Trophoblast cell (in vitro differentiated cells and primary cell): Measurements from ENCODE around the gene SCAPER.

ENCODE experiments used
- DNase-seq, 2 donors: peaks; one replicate each; pipeline ENCODE4 v3.0.0-alpha.2; 2016
- H2AFZ ChIP-seq: 2 replicates; pipeline ENCODE4 v1.6.1; 2013; ENCODE audit warnings: low read length, moderate library complexity, mild to moderate bottlenecking; ENCODE audit not compliant: insufficient read depth, poor library complexity
- H2AK5ac ChIP-seq: 2 replicates; pipeline ENCODE4 v1.6.1; 2013; ENCODE audit warnings: mild to moderate bottlenecking, low read length
- H2BK120ac ChIP-seq: 2 replicates; pipeline ENCODE4 v1.6.1; 2013; ENCODE audit warnings: low read length, mild to moderate bottlenecking, moderate library complexity; ENCODE audit not compliant: insufficient read depth, poor library complexity
- H2BK12ac ChIP-seq: 2 replicates; pipeline ENCODE4 v1.6.1; 2013; ENCODE audit warnings: mild to moderate bottlenecking, low read length, moderate library complexity
- H2BK5ac ChIP-seq: 2 replicates; pipeline ENCODE4 v1.6.1; 2013; ENCODE audit warnings: low read length, low read depth, moderate library complexity, mild to moderate bottlenecking; ENCODE audit not compliant: poor library complexity
- H3K14ac ChIP-seq: 2 replicates; pipeline ENCODE4 v1.6.1; 2013; ENCODE audit warnings: mild to moderate bottlenecking, low read length
- H3K18ac ChIP-seq: 2 replicates; pipeline ENCODE4 v1.6.1; 2013; ENCODE audit warnings: mild to moderate bottlenecking, low read length
- H3K23ac ChIP-seq: 2 replicates; pipeline ENCODE4 v1.6.1; 2013; ENCODE audit warnings: low read length
- H3K27ac ChIP-seq: 2 replicates; pipeline ENCODE4 v1.5.1; 2013; ENCODE audit warnings: low read depth, mild to moderate bottlenecking, inconsistent platforms, low read length, moderate library complexity
- H3K27me3 ChIP-seq: 2 replicates; pipeline ENCODE4 v1.6.1; 2013; ENCODE audit warnings: inconsistent platforms, mild to moderate bottlenecking, low read length, moderate library complexity; ENCODE audit not compliant: insufficient read depth
- H3K36me3 ChIP-seq, 2 experiments: 1 replicate in 1 of 2; 2 replicates in 1 of 2; pipeline ENCODE4 v1.6.1; 2013; ENCODE audit warnings: low read length in 2 of 2, mild to moderate bottlenecking in 2 of 2, moderate library complexity in 1 of 2; ENCODE audit not compliant: insufficient read depth in 2 of 2, control insufficient read depth in 1 of 2
- H3K4ac ChIP-seq: 2 replicates; pipeline ENCODE4 v1.6.1; 2013; ENCODE audit warnings: low read depth, mild to moderate bottlenecking, low read length, moderate library complexity
- H3K4me1 ChIP-seq, 2 experiments: 1 replicate in 1 of 2; 2 replicates in 1 of 2; pipeline ENCODE4 v1.6.1; 2013; ENCODE audit warnings: low read length in 2 of 2, mild to moderate bottlenecking in 2 of 2, moderate library complexity in 1 of 2; ENCODE audit not compliant: insufficient read depth in 2 of 2, control insufficient read depth in 1 of 2
- H3K4me2 ChIP-seq: 2 replicates; pipeline ENCODE4 v1.6.1; 2013; ENCODE audit warnings: inconsistent platforms, mild to moderate bottlenecking, low read length, moderate library complexity
- H3K4me3 ChIP-seq: 2 replicates; pipeline ENCODE4 v1.5.1; 2013; ENCODE audit warnings: mild to moderate bottlenecking, low read depth, low read length, inconsistent platforms
- H3K79me1 ChIP-seq: one replicate; pipeline ENCODE4 v1.6.1; 2013; ENCODE audit warnings: low read length
- H3K79me2 ChIP-seq: 2 replicates; pipeline ENCODE4 v1.6.1; 2013; ENCODE audit warnings: low read length, mild to moderate bottlenecking; ENCODE audit not compliant: control insufficient read depth, insufficient read depth, poor library complexity
- H3K9ac ChIP-seq: 2 replicates; pipeline ENCODE4 v1.6.1; 2013; ENCODE audit warnings: mild to moderate bottlenecking, low read length
- H3K9me3 ChIP-seq: 2 replicates; pipeline ENCODE4 v1.6.1; 2013; ENCODE audit warnings: low read depth, mild to moderate bottlenecking, control low read depth, inconsistent platforms, low read length; ENCODE audit not compliant: insufficient read depth
- H4K12ac ChIP-seq: 2 replicates; pipeline ENCODE4 v1.6.1; 2013; ENCODE audit warnings: low read depth, mild to moderate bottlenecking, low read length, moderate library complexity
- H4K8ac ChIP-seq: 2 replicates; pipeline ENCODE4 v1.6.1; 2013; ENCODE audit warnings: low read depth, mild to moderate bottlenecking, low read length, moderate library complexity
- H4K91ac ChIP-seq: one replicate; pipeline ENCODE4 v1.6.1; 2013; ENCODE audit warnings: low read depth, mild to moderate bottlenecking, low read length, moderate library complexity
- WGBS: extraction: QIAGEN DNeasy Blood & Tissue Kit; methylation state at CpG from one replicate; pipeline ENCODE4 v1.1.7; 2013; ENCODE audit warnings: missing lambda C conversion rate; ENCODE audit not compliant: insufficient read length, insufficient coverage; ENCODE audit errors: extremely low coverage; 5-methylcytosine and 5-hydroxymethylcytosine counted together

SCAPER gene

DNA sequence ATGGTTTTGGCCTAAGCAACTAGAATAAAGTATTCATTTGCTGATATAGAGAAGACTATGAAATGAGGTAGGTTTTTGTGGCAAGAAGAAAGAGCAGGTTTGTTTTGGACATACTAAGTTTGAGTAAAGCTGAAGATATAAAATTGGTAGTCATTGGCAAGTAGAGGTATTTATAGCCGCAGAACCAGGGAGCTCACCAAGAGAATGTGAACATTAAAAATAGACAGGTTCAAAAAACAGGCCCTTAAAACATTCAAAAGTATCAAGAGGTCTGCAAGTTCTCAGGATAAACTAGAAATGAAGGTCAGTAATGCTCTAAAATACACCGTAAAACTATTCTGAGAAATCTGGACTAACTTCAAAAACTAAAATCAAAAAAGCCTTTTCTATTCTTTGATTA, 240.7 kb downstream of the SCAPER start:
- no peak overlapping the region for H3K4me3 ChIP-seq
- WGBS = no CpG with 5 or more reads among the region's 2 CpGs

DNA sequence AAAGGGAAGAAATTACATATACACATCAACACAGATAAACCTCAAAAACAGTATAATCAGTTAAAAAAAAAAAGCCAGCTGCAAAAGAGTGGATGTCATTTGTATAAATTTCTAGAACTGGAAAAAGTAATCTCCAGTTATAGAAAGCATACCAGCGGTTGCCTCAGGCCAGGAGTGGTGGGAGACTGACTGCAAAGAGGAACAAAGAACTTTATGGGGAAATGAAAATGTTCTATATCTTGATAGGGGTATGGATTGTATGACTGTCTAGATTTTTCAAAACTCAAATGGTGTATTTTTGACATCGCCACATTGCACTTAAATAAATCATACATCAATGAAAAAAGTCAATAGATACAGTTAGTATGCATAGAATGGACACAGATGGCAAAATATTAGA, 241.6 kb downstream of the SCAPER start:
- H4K12ac ChIP-seq = no peak overlapping the region
- H3K4me1 ChIP-seq = no peaks in the 10 kb centered on the region
- H2AK5ac ChIP-seq = no peak overlapping the region
- no peak overlapping the region for H2BK5ac ChIP-seq
- H3K9me3 ChIP-seq = no peaks in the 10 kb centered on the region
- no peak overlapping the region for H3K27ac ChIP-seq
- no peaks in the 10 kb centered on the region for H3K36me3 ChIP-seq
- no peak overlapping the region for H4K8ac ChIP-seq
- H3K79me2 ChIP-seq = no peaks in the 10 kb centered on the region
- H3K27me3 ChIP-seq = no peaks in the 10 kb centered on the region
- no peak overlapping the region for H3K14ac ChIP-seq
- H2AFZ ChIP-seq = no peak overlapping the region
- WGBS = no CpG with 5 or more reads among the region's 2 CpGs
- H3K9ac ChIP-seq = no peak overlapping the region
- no peak overlapping the region for H3K4ac ChIP-seq
- no peak overlapping the region for H3K4me3 ChIP-seq
- no peak overlapping the region for H3K23ac ChIP-seq
- no peaks in the 10 kb centered on the region for H3K79me1 ChIP-seq
- H3K18ac ChIP-seq = no peak overlapping the region
- no peak overlapping the region for H4K91ac ChIP-seq
- DNase-seq = no peak
- no peak overlapping the region for H2BK120ac ChIP-seq
- no peak overlapping the region for H3K4me2 ChIP-seq
- no peak overlapping the region for H2BK12ac ChIP-seq

More for the DNA sequence above, 240.7 kb downstream of the SCAPER start:
- Histone ChIP-seq H2AK5ac (no peak overlapping the region), H3K9ac (no peak overlapping the region), H3K79me1 (no peaks in the 10 kb centered on the region), H3K27ac (no peak overlapping the region), H2BK5ac (no peak overlapping the region), H2BK120ac (no peak overlapping the region), H4K91ac (no peak overlapping the region), H3K18ac (no peak overlapping the region), H3K36me3 (no peaks in the 10 kb centered on the region), H4K12ac (no peak overlapping the region), H3K14ac (no peak overlapping the region), H2BK12ac (no peak overlapping the region), H3K4me1 (no peaks in the 10 kb centered on the region), H3K23ac (no peak overlapping the region), H3K27me3 (no peaks in the 10 kb centered on the region), H4K8ac (no peak overlapping the region), H2AFZ (no peak overlapping the region), H3K9me3 (no peaks in the 10 kb centered on the region), H3K4ac (no peak overlapping the region), H3K4me2 (no peak overlapping the region), H3K79me2 (no peaks in the 10 kb centered on the region)
- no peak for DNase-seq

DNA sequence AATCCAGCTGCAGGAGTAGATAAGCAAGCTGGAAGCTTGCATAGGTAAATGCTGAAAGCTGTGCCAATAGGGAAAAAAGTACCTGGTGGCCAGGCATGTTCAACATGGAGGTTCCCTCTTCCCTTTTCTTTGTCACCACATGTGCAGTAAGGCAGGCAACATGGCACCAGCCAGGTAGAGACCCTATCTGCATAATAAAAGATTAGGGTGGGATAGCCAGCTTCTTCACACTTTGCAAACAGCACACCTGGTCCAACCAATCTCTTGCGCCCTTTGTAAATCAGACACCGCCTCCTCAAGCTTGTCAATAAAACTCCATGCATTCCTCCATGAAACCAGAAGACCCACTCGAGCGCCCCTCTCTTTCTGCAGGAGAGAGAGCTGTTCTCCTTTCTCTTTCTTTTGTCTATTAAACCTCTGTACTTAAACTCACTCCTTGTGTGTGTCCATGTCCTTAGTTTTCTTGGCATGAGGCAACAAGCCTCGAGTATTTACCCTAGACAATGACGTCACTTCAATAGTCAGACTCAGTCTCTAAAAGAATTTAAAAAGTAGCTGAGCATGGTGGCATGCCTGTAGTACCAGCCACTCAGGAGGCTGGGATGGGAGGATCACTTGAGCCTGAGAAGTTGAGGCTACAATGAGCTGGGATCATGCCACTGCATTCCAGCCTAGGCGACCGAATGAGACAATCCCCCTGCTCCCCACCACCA, 256.3 kb downstream of the SCAPER start:
- Histone ChIP-seq H3K27me3 (no peaks in the 10 kb centered on the region), H4K91ac (no peak overlapping the region), H3K23ac (no peak overlapping the region), H2AK5ac (no peak overlapping the region), H3K9ac (no peak overlapping the region), H4K8ac (no peak overlapping the region), H2AFZ (no peak overlapping the region), H2BK12ac (no peak overlapping the region), H2BK120ac (no peak overlapping the region), H3K9me3 (no peaks in the 10 kb centered on the region), H3K79me2 (no peaks in the 10 kb centered on the region), H3K4me2 (no peak overlapping the region), H3K27ac (no peak overlapping the region), H3K4me1 (peaks cover 0 to 2% of the 10 kb centered on the region in 2 experiments), H3K18ac (no peak overlapping the region), H3K4me3 (no peak overlapping the region), H3K14ac (no peak overlapping the region), H3K36me3 (no peaks in the 10 kb centered on the region), H3K4ac (no peak overlapping the region), H2BK5ac (no peak overlapping the region), H3K79me1 (no peaks in the 10 kb centered on the region), H4K12ac (no peak overlapping the region)
- WGBS = no CpG with 5 or more reads among the region's 8 CpGs
- DNase-seq = peak; percentile 40 to 64

- no peak for DNase-seq
- Histone ChIP-seq H3K36me3 (no peaks in the 10 kb centered on the region), H3K4me1 (peaks cover 0 to 2% of the 10 kb centered on the region in 2 experiments), H3K9me3 (no peaks in the 10 kb centered on the region), H2BK12ac (no peak overlapping the region), H3K79me2 (no peaks in the 10 kb centered on the region), H3K27me3 (no peaks in the 10 kb centered on the region), H4K12ac (no peak overlapping the region), H2BK120ac (no peak overlapping the region), H3K4ac (no peak overlapping the region), H4K8ac (no peak overlapping the region), H3K79me1 (no peaks in the 10 kb centered on the region), H3K9ac (no peak overlapping the region), H2BK5ac (no peak overlapping the region), H3K23ac (no peak overlapping the region), H3K4me3 (no peak overlapping the region), H3K4me2 (no peak overlapping the region), H2AK5ac (no peak overlapping the region), H3K27ac (no peak overlapping the region), H2AFZ (no peak overlapping the region), H4K91ac (no peak overlapping the region), H3K14ac (no peak overlapping the region), H3K18ac (no peak overlapping the region)
- no CpG with 5 or more reads among the region's 2 CpGs for WGBS
These were observed 257.5 kb downstream of the SCAPER start for GRCh38 chr15:76647612-76648011.
